ENCODE data around the gene PAK4. TPM values are rescaled to one million over a fixed set of nuclear protein-coding genes. Genes with fewer than 3 reads are reported as not detected.

The PAK4 gene
- total RNA-seq, 1 donor from 2014 or later = 2.1 TPM

- H3K27ac ChIP-seq (ENCODE audit: low read depth, low read length) = no peak overlapping the region
- no peaks in the 10 kb centered on the region for H3K36me3 ChIP-seq (ENCODE audit: control insufficient read depth in 3 of 3, insufficient read depth in 3 of 3, low read length in 3 of 3)
- H3K9me3 ChIP-seq (ENCODE audit: control insufficient read depth in 3 of 3, low read length in 3 of 3) = no peaks in the 10 kb centered on the region
- no peak overlapping the region for H3K4me3 ChIP-seq (ENCODE audit: low read length in 3 of 3)
- H3K4me1 ChIP-seq (ENCODE audit: control insufficient read depth in 3 of 3, insufficient read depth in 3 of 3, low read length in 3 of 3) = peaks cover 2 to 11% (median 9%) of the 10 kb centered on the region in 3 donors
- H3K9ac ChIP-seq (ENCODE audit: low read depth in 1 of 3, low read length in 3 of 3) = no peak overlapping the region
- no peaks in the 10 kb centered on the region for H3K27me3 ChIP-seq (ENCODE audit: control insufficient read depth in 3 of 3, insufficient read depth in 3 of 3, low read length in 3 of 3)
Measured at GRCh38 chr19:39155114-39155700, 29.6 kb downstream of the PAK4 start.

DNA sequence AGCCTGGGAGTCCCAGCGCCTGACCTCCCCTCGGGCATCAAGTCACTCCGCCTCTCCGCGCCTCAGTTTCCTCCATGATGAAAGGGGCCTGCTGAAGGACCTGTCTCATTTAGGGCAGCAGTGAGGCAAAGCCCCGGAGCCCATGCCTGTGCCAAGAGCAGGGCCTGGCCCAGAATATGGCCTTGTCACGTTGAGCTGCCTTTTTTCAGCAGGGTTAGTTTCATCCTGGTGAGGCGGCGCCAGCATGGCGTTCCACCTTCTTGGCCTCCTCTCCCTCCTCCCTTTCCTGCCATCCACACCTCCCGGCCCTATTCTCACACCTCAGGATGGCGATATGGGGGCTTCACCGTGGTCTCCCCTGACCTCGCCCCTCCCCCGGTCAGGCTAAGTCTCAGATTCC is 30.2 kb downstream of the PAK4 start:
- no peaks in the 10 kb centered on the region for H3K27me3 ChIP-seq (ENCODE audit: control insufficient read depth in 3 of 3, insufficient read depth in 3 of 3, low read length in 3 of 3)
- no peaks in the 10 kb centered on the region for H3K9me3 ChIP-seq (ENCODE audit: control insufficient read depth in 3 of 3, low read length in 3 of 3)
- no peak overlapping the region for H3K9ac ChIP-seq (ENCODE audit: low read depth in 1 of 3, low read length in 3 of 3)
- H3K4me3 ChIP-seq (ENCODE audit: low read length in 3 of 3) = no peak overlapping the region
- no peak overlapping the region for H3K27ac ChIP-seq (ENCODE audit: low read depth, low read length)
- H3K4me1 ChIP-seq (ENCODE audit: control insufficient read depth in 3 of 3, insufficient read depth in 3 of 3, low read length in 3 of 3) = peaks cover 2 to 15% (median 13%) of the 10 kb centered on the region in 3 donors
- H3K36me3 ChIP-seq (ENCODE audit: control insufficient read depth in 3 of 3, insufficient read depth in 3 of 3, low read length in 3 of 3) = no peaks in the 10 kb centered on the region

- Histone ChIP-seq H3K9me3 (ENCODE audit: control insufficient read depth in 3 of 3, low read length in 3 of 3) (no peaks in the 10 kb centered on the region), H3K27me3 (ENCODE audit: control insufficient read depth in 3 of 3, insufficient read depth in 3 of 3, low read length in 3 of 3) (no peaks in the 10 kb centered on the region), H3K9ac (ENCODE audit: low read depth in 1 of 3, low read length in 3 of 3) (no peak overlapping the region), H3K4me3 (ENCODE audit: low read length in 3 of 3) (no peak overlapping the region), H3K4me1 (ENCODE audit: control insufficient read depth in 3 of 3, insufficient read depth in 3 of 3, low read length in 3 of 3) (peaks cover 4 to 20% (median 16%) of the 10 kb centered on the region in 3 donors), H3K27ac (ENCODE audit: low read depth, low read length) (no peak overlapping the region), H3K36me3 (ENCODE audit: control insufficient read depth in 3 of 3, insufficient read depth in 3 of 3, low read length in 3 of 3) (no peaks in the 10 kb centered on the region)
Measured at GRCh38 chr19:39156326-39157230, 31.0 kb downstream of the PAK4 start.

DNA sequence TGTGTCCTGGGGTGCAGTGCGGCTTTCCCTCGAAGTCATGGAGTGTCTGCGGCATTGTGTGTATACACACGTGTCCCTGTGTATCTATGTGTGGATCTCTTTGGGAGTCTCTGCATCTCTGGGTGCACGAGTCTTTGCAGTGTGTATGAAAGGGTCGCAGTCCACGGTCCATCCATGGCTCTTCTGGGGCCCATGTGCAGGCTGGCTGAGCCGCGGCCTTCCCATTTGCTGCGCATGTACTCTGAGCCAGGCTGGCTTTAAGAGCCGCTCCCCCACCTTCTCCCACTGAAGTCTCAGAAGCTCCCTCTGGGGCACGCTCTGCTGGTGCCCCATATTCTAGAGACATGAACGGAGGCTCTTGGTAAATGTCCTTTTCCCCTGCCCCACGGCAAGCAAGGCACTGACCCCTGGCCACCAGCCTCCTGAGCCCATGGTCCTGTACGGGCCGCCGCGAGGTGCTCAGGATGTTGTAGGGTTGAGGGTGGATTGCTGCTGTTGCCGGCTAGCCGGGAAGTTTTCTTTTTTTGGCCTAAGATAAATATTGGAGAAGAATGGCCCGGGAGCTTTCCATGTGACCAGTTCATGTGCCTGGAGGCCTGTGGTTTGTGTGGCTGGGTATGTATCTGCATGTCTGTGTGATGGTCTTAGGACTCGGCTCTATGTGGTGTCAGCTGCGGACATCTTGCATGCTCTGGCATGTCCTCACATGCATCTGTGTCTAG is 31.9 kb downstream of the PAK4 start:
- Histone ChIP-seq H3K9me3 (ENCODE audit: control insufficient read depth in 3 of 3, low read length in 3 of 3) (no peaks in the 10 kb centered on the region), H3K27me3 (ENCODE audit: control insufficient read depth in 3 of 3, insufficient read depth in 3 of 3, low read length in 3 of 3) (no peaks in the 10 kb centered on the region), H3K4me1 (ENCODE audit: control insufficient read depth in 3 of 3, insufficient read depth in 3 of 3, low read length in 3 of 3) (peaks cover 4 to 20% (median 16%) of the 10 kb centered on the region in 3 donors), H3K27ac (ENCODE audit: low read depth, low read length) (no peak overlapping the region), H3K36me3 (ENCODE audit: control insufficient read depth in 3 of 3, insufficient read depth in 3 of 3, low read length in 3 of 3) (no peaks in the 10 kb centered on the region), H3K4me3 (ENCODE audit: low read length in 3 of 3) (no peak overlapping the region), H3K9ac (ENCODE audit: low read depth in 1 of 3, low read length in 3 of 3) (no peak overlapping the region)

DNA sequence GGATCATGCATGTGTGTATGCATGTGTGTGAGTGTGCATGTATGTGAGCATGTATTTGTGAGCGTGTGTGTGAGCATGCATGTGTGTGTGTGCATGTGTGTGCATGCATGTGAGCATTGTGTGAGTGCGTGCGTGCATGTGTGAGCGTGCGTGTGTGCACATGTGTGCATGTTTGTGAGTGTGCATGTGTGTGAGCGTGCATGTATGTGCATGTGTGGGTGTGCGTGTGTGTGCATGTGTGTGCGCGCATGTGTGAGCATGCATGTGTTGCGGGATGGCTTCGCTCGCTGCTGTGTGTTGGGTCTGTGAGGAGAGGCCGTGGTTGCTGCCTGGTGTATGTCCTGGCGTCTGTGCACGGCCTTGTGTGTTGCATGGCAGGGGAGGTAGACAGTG is 32.4 kb downstream of the PAK4 start:
- Histone ChIP-seq H3K9ac (ENCODE audit: low read depth in 1 of 3, low read length in 3 of 3) (no peak overlapping the region), H3K27me3 (ENCODE audit: control insufficient read depth in 3 of 3, insufficient read depth in 3 of 3, low read length in 3 of 3) (no peaks in the 10 kb centered on the region), H3K4me3 (ENCODE audit: low read length in 3 of 3) (no peak overlapping the region), H3K27ac (ENCODE audit: low read depth, low read length) (no peak overlapping the region), H3K4me1 (ENCODE audit: control insufficient read depth in 3 of 3, insufficient read depth in 3 of 3, low read length in 3 of 3) (peaks cover 4 to 20% (median 16%) of the 10 kb centered on the region in 3 donors), H3K9me3 (ENCODE audit: control insufficient read depth in 3 of 3, low read length in 3 of 3) (no peaks in the 10 kb centered on the region), H3K36me3 (ENCODE audit: control insufficient read depth in 3 of 3, insufficient read depth in 3 of 3, low read length in 3 of 3) (no peaks in the 10 kb centered on the region)

DNA sequence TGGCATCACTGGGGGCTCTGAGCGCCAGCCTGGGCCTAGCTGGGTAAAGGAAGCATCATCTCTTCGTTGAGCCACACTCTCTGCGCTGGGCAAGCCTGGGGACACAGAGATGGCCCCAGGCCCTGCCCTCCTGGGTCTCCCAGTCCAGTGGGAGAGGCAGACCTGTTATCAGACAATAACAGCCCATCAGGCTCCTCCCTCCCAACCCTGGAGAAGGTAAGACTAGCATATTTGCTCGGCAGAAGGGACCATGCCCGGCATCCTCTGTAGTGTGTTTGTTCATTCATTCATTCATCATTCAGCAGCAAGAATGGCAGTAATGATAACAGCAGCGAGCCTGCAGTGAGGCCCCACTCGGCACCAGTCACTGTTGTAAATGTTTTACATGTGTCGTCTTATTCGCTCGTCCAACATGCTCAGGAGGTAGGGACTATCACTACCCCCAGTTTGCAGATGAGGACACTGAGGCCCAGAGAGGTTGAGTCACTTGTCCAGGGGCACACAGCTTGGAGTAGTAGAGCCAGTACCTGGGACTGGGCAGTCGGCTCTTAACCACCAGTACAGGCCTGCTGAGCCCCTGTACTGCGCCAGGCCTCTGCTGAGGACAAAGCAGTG is 33.2 kb downstream of the PAK4 start:
- no peak overlapping the region for H3K4me3 ChIP-seq (ENCODE audit: low read length in 3 of 3)
- H3K4me1 ChIP-seq (ENCODE audit: control insufficient read depth in 3 of 3, insufficient read depth in 3 of 3, low read length in 3 of 3) = peaks cover 4 to 20% (median 16%) of the 10 kb centered on the region in 3 donors
- H3K27ac ChIP-seq (ENCODE audit: low read depth, low read length) = no peak overlapping the region
- no peaks in the 10 kb centered on the region for H3K36me3 ChIP-seq (ENCODE audit: control insufficient read depth in 3 of 3, insufficient read depth in 3 of 3, low read length in 3 of 3)
- no peaks in the 10 kb centered on the region for H3K9me3 ChIP-seq (ENCODE audit: control insufficient read depth in 3 of 3, low read length in 3 of 3)
- H3K9ac ChIP-seq (ENCODE audit: low read depth in 1 of 3, low read length in 3 of 3) = no peak overlapping the region
- H3K27me3 ChIP-seq (ENCODE audit: control insufficient read depth in 3 of 3, insufficient read depth in 3 of 3, low read length in 3 of 3) = no peaks in the 10 kb centered on the region

DNA sequence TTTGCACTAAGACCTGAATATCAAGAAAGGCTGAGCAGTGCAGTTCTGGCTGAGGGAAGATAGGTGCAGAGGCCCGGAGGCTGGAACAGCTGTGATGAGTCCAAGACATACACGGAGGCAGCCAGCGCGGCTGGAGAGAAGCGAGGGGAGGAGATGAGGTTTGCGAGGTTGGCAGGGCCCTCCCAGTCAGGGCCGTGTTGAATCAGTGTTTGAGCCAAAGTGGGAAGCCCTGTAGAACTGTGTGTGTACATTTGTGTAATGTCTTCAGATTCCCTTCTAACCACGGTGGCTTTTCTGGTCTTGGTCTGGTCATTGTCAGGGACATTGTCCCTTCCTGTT is 34.9 kb downstream of the PAK4 start:
- H3K27ac ChIP-seq (ENCODE audit: low read depth, low read length) = no peak overlapping the region
- H3K27me3 ChIP-seq (ENCODE audit: control insufficient read depth in 3 of 3, insufficient read depth in 3 of 3, low read length in 3 of 3) = no peaks in the 10 kb centered on the region
- no peaks in the 10 kb centered on the region for H3K36me3 ChIP-seq (ENCODE audit: control insufficient read depth in 3 of 3, insufficient read depth in 3 of 3, low read length in 3 of 3)
- H3K4me1 ChIP-seq (ENCODE audit: control insufficient read depth in 3 of 3, insufficient read depth in 3 of 3, low read length in 3 of 3) = peaks cover 4 to 20% (median 16%) of the 10 kb centered on the region in 3 donors
- no peak overlapping the region for H3K4me3 ChIP-seq (ENCODE audit: low read length in 3 of 3)
- H3K9me3 ChIP-seq (ENCODE audit: control insufficient read depth in 3 of 3, low read length in 3 of 3) = no peaks in the 10 kb centered on the region
- no peak overlapping the region for H3K9ac ChIP-seq (ENCODE audit: low read depth in 1 of 3, low read length in 3 of 3)

- peaks cover 4 to 20% (median 16%) of the 10 kb centered on the region in 3 donors for H3K4me1 ChIP-seq (ENCODE audit: control insufficient read depth in 3 of 3, insufficient read depth in 3 of 3, low read length in 3 of 3)
- H3K4me3 ChIP-seq (ENCODE audit: low read length in 3 of 3) = no peak overlapping the region
- no peaks in the 10 kb centered on the region for H3K27me3 ChIP-seq (ENCODE audit: control insufficient read depth in 3 of 3, insufficient read depth in 3 of 3, low read length in 3 of 3)
- H3K9ac ChIP-seq (ENCODE audit: low read depth in 1 of 3, low read length in 3 of 3) = no peak overlapping the region
- no peaks in the 10 kb centered on the region for H3K9me3 ChIP-seq (ENCODE audit: control insufficient read depth in 3 of 3, low read length in 3 of 3)
- no peak overlapping the region for H3K27ac ChIP-seq (ENCODE audit: low read depth, low read length)
- H3K36me3 ChIP-seq (ENCODE audit: control insufficient read depth in 3 of 3, insufficient read depth in 3 of 3, low read length in 3 of 3) = no peaks in the 10 kb centered on the region
Measured at GRCh38 chr19:39160889-39161672, 35.5 kb downstream of the PAK4 start.

DNA sequence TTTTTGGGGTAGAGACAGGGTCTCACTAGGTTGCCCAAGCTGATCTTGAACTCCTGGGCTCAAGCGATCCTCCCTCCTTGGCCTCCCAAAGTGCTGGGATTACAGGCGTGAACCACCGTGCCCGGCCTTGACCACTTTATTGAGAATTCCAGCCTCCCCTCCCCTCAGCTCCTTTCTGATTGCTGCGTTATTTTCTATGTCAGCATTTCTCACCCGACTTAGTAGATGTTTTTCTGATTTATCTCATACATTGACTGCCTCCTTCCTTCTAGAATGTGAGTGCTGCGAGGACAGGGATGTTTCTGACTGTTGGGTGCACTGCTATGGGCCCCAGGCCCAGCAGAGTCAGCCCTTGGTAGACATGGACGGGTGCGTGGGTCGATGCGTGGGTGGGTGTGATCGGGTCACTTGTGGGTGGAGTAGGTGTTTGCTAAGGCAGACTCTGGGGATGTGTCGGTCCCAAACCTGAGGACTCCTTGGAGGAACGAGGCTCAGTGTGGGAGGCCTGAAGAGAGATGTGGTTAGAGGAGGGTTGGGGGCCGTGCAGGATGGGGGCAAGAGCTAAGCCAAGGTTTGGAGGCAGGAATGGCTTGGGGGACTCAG is 37.0 kb downstream of the PAK4 start:
- Histone ChIP-seq H3K4me1 (ENCODE audit: control insufficient read depth in 3 of 3, insufficient read depth in 3 of 3, low read length in 3 of 3) (peaks cover 9 to 15% (median 11%) of the 10 kb centered on the region in 3 donors), H3K27me3 (ENCODE audit: control insufficient read depth in 3 of 3, insufficient read depth in 3 of 3, low read length in 3 of 3) (no peaks in the 10 kb centered on the region), H3K36me3 (ENCODE audit: control insufficient read depth in 3 of 3, insufficient read depth in 3 of 3, low read length in 3 of 3) (no peaks in the 10 kb centered on the region), H3K27ac (ENCODE audit: low read depth, low read length) (no peak overlapping the region), H3K9me3 (ENCODE audit: control insufficient read depth in 3 of 3, low read length in 3 of 3) (no peaks in the 10 kb centered on the region), H3K4me3 (ENCODE audit: low read length in 3 of 3) (no peak overlapping the region), H3K9ac (ENCODE audit: low read depth in 1 of 3, low read length in 3 of 3) (no peak overlapping the region)
